Measurements from ENCODE around the gene CACNG4.

The CACNG4 gene

GRCh38 chr17:66985338-66986237 lies 21.1 kb downstream of the CACNG4 start:
- no peak for DNase-seq (ENCODE audit: low read depth)

- DNase-seq (ENCODE audit: low read depth) = no peak
Measured at GRCh38 chr17:66986659-66987058, 22.2 kb downstream of the CACNG4 start.

DNA sequence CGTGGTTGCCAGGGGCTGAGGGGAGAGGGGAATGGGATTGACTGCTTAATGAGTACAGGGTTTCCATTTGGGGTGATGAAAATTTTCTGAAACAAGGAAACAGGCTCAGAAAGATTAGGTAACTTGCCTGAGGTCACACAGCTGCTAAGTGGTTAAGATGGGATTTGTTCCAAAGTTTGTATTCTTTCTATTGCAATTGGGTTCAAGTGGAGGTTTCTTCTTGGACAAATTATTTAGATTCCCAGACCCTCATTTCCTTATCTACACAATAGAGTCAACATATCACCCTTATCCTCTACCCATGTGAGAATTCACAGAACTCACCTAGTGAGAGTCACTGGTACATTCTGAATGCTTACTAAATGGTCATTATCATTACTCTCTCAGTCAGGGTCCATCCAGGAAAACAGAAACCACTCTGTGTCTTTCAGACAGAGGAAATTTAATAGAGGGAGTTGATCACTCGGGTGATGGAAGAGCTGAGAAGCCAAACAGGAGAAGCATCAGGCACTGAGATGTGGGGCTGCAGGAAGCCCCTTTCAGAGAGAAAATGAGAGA lies 22.6 kb downstream of the CACNG4 start:
- DNase-seq (ENCODE audit: low read depth) = no peak

GRCh38 chr17:66988069-66988798 lies 23.7 kb downstream of the CACNG4 start:
- DNase-seq (ENCODE audit: low read depth) = no peak

- no peak for DNase-seq (ENCODE audit: low read depth)
Measured at GRCh38 chr17:66989076-66989475, 24.6 kb downstream of the CACNG4 start.

GRCh38 chr17:66989579-66989978 lies 25.1 kb downstream of the CACNG4 start:
- no peak for DNase-seq (ENCODE audit: low read depth)

GRCh38 chr17:66990047-66990446 lies 25.5 kb downstream of the CACNG4 start:
- no peak for DNase-seq (ENCODE audit: low read depth)

DNA sequence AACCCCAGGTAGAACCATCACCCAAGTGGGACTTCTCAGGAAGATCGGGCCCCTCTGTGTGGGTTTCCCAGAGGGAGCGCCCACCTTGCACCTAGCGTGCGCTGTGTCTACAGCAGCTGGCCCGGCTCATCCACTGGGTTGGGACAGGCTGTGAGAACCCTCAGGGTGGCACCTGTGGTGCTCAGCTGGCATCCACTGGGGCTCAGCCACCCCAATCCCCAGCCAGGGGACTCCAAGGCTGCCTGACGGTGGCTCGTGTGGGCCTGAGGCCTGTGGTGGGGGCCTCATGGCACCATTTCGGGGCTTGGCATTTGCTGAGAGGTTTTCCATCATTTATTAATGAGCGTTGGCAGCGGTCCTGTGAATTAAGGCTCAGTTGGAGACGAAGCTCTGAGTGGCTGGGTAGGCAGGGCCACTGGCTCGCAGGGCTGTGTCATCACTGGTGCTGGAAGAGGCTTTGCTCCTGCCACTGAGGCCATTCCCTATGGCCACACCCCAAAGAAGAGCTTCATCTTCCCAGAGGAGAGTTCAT lies 28.5 kb downstream of the CACNG4 start:
- DNase-seq (ENCODE audit: low read depth) = no peak

- no peak for DNase-seq (ENCODE audit: low read depth)
Measured at GRCh38 chr17:66994361-66994760, 29.9 kb downstream of the CACNG4 start.

DNA sequence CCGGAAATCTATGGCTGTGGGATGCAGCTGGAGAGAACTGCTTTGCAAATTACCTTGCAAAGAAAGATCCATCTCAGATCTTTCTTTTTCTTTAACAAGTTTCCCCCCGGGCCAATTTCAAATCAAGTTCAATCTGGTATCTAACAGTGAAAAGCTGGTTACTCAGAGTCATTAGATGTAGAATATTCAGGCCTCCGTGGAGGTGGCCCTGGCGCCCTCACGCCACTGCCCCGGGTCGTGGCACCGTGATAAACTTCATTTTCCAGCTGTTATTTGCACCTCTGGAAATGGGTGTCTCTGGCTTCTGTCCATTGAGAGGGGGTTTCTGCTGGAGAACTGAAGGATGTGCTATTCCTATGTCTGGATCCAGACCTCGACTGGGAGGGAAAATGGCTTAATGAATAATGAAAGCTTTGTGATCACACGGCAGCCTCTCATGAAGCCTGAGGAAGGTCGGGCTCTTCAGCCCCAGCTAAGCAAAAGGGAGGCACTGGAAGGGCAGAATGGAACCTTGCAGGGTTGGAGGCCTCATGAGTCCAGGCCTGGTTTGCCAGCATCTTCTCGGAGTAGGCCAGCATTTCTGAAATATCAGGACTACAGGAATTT lies 30.5 kb downstream of the CACNG4 start:
- no peak for DNase-seq (ENCODE audit: low read depth)

GRCh38 chr17:66995944-66996343 lies 31.4 kb downstream of the CACNG4 start:
- no peak for DNase-seq (ENCODE audit: low read depth)

GRCh38 chr17:66996926-66997325 lies 32.4 kb downstream of the CACNG4 start:
- DNase-seq (ENCODE audit: low read depth) = no peak

DNA sequence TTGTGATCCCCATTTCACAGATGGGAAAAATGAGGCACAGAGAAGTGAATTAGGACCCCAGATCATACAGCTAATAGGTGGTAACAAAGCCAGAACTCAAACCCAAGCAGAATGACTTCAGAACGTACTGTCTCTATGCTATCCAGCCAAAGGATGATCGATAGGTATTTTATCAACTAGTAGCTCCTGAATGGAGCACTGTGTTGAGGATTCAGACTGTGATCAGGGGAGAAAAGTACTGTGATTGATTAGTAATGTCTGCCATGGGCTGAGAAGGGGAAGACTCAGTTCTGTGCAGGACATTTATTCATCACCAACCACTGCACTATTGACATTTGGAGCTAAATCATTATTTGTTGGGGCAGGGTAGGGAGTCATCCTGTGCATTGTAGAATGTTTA lies 38.7 kb downstream of the CACNG4 start:
- no peak for DNase-seq (ENCODE audit: low read depth)

DNA sequence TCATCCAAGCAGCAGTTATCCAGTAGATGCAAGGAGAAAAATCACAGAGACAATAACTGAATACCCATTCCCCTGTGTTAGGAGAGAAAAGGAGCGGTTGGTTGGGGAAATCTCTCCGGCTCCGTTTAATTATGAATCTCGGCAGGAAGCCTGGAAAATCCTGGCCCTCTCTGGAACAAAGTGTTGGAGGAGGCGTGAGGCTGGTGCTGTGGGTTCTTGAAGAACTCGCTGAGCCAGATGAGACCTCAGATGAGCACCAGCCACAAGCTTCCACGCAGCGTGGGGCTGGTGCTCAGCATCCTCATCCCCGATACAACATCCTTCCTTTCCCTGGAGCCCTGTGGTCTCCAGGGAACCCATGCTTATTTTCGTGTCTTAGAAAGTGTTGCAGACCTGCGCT lies 39.7 kb downstream of the CACNG4 start:
- no peak for DNase-seq (ENCODE audit: low read depth)

DNA sequence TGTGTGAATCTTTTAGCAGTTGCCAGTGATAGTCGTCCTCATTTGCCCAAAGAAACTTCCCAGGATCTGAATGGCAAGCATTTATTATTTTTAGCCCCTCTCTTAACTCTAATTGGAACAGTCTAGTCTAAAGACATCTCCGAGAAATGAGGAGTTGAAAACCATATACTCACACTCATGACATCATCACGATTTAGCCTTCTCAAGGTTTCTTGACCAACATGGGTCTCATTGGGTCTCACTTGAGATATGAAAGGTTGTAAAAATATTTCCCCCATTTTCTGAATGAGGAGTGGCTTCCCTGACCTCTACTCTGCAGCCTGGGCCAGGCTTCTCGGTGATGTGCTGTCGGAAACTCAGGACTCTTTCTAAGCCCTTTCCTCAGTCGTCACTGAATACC lies 42.8 kb downstream of the CACNG4 start:
- DNase-seq (ENCODE audit: low read depth) = no peak

GRCh38 chr17:67008101-67008500 lies 43.6 kb downstream of the CACNG4 start:
- no peak for DNase-seq (ENCODE audit: low read depth)

GRCh38 chr17:67011527-67012175 lies 47.1 kb downstream of the CACNG4 start:
- DNase-seq (ENCODE audit: low read depth) = no peak

- DNase-seq (ENCODE audit: low read depth) = no peak
Measured at GRCh38 chr17:67013891-67014290, 49.4 kb downstream of the CACNG4 start.

- no peak for DNase-seq (ENCODE audit: low read depth)
Measured at GRCh38 chr17:67015001-67015400, 50.5 kb downstream of the CACNG4 start.

DNA sequence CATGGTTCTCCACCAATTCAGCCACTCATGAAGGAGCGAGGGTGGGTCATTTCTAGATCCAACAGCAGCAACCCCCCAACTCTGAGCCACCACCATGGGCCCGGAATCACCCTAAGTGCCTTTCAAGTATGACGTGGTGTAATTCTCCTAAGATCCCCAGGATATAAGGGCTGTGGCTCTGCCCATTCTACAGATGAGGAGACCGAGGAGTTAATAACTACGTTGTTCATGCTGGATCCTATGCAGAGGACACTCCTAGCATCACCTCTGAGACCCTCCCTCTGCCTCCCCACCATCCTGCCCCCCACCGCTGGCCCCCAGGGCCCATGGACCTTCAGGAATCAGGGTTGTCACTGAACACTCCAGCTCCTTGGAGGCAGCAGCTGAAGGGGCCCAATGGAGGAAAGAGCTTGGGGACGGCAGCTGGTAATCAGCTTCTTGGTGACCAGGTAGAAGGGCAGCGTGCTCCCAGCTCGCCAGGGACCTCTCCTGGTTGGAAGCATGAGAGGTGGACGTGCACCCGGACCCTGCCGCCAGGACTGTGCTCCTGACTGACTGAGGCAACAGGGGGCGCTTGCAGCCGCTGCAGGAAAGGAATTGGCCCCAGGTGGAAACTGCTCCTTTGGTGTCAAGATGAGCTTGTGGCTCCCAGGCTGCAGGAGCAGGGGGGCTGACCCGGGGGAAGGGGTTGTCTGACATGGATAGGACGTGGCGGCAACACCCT lies 51.7 kb downstream of the CACNG4 start:
- no peak for DNase-seq (ENCODE audit: low read depth)

GRCh38 chr17:67017910-67018309 lies 53.4 kb downstream of the CACNG4 start:
- DNase-seq (ENCODE audit: low read depth) = no peak

Measured in activated T-cell treated with anti-CD3 and anti-CD28 coated beads for 1 hour (primary cell).